ENCODE measurements around the gene PPCDC.

- TF ChIP-seq TAF1 (IDR thresholded peaks at IDR 0.05; ENCODE audit: low read depth) (no peak), REST (IDR thresholded peaks at IDR 0.05; ENCODE audit: low read depth) (no peak), MAX (IDR thresholded peaks at IDR 0.05) (no peak), CEBPB (IDR thresholded peaks at IDR 0.05) (no peak), RAD21 (IDR thresholded peaks at IDR 0.05; ENCODE audit: low read depth) (no peak), EP300 (IDR thresholded peaks at IDR 0.05; ENCODE audit: borderline replicate concordance) (no peak), NFIC (IDR thresholded peaks at IDR 0.05) (no peak), YY1 (IDR thresholded peaks at IDR 0.05; ENCODE audit: low read depth) (no peak)
These were observed 4.2 kb downstream of the PPCDC start for GRCh38 chr15:75027551-75027950.

Data from Ishikawa (cell line).